Measurements from ENCODE around the gene IMMP1L.
"Not testable (repeated sequence)": the region's sequence is repeated elsewhere in the genome, so short reads cannot be mapped to it uniquely, and the experiment has no call there.

The IMMP1L gene

GRCh38 chr11:31509429-31510345 lies at the start of gene IMMP1L, which contains the start of gene ELP4:
Gene IMMP1L (minus strand): TSS chr11:31509622. CDS start chr11:31463276, 46,346 bp downstream.
Gene ELP4 (plus strand): TSS chr11:31509767. CDS start chr11:31509785, 18 bp downstream.
- peak; percentile 96 for DNase-seq (ENCODE audit: low read depth)

GRCh38 chr11:31558001-31558400 lies 48.6 kb upstream of the IMMP1L start:
- no peak for DNase-seq (ENCODE audit: low read depth)

DNA sequence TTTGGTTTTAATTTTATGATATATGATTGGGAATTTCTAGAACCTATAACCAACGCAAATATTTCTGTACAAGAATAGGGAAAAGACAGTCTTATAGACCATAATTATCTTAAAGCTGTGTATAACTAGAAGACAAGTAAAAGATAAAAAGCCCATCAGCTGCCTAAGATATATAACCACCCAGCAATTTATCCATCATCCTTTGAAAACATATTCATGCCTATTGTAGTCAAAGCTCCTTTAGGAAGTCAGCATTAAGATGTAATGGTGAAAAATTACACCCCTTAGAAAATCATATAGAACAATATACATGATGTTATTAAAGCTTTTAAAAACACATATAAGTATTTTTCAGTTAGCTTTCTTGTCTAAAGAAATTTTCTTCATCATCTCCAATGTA lies 46.5 kb upstream of the IMMP1L start:
- no peak for DNase-seq (ENCODE audit: low read depth)

GRCh38 chr11:31542862-31543261 lies 33.4 kb upstream of the IMMP1L start:
- no peak for DNase-seq (ENCODE audit: low read depth)

DNA sequence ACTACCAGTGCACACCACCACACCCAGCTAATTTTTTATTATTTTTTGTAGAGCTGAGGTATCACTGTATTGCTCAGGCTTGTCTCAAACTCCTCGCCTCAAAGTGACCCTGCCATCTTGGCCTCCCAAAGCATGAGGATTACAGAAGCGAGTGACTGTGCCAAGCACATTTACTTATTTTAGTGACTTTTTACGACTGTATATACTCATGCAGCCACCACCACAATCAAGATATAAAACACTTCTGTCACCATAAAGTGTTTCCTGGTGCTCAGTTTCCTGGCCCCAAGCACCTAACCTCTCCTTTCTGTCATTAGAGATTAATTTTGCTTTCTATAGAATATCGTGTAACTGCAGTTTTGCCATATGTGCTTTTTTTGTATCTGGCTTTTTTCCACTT lies 26.1 kb upstream of the IMMP1L start:
- DNase-seq (ENCODE audit: low read depth) = no peak

GRCh38 chr11:31531293-31531692 lies 21.9 kb upstream of the IMMP1L start:
- no peak for DNase-seq (ENCODE audit: low read depth)

- no peak for DNase-seq (ENCODE audit: low read depth)
These were observed 20.3 kb upstream of the IMMP1L start for GRCh38 chr11:31529701-31530100.

DNA sequence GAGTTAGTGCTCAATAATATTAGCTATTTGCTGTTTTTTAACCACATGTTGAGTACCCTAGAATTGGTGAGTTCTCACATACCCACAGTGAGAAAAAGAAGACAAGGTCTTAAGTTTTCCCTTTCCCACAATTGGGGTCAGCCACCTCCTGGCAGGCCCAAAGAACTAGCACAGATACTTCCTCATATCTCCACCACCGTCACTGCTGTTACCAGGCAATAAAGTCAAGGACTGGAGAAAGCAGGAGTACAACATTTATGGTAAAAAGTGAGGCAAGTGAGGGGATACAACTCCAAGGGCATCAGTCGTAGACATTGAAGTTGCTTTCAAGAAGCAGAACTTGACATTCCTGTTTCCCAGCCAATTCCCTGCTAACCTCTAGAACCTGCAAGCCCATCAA lies 19.8 kb upstream of the IMMP1L start:
- DNase-seq (ENCODE audit: low read depth) = no peak

DNA sequence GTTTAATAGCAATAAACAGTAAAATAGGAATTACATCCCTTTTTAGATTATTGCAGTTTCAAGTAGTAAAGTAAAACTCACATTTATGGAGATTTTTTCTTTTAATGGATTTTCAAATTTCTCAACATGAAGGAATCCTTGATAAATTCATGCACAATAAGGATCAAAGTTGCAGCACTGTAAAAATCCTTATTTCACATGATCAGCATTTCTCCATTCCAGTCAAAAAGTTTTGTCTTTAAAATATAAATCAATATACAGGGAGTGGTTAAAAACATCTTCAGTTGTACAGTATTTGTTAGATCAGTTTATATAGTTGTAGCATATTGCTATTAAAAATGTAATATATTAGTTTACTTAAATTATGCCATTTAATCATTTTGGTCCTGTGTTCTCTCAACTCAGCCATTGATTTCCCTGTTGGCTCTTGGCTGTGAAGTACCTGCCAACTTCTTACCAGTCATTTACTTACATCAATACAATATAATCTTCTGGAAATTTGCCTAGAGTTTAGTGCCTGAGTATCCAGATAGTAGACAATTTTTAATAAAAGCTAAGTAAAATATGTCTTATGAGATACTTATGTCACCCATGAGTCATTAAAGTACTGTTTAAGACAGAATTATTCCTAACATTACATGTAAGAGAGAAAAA lies 12.2 kb upstream of the IMMP1L start:
- no peak for DNase-seq (ENCODE audit: low read depth)

DNA sequence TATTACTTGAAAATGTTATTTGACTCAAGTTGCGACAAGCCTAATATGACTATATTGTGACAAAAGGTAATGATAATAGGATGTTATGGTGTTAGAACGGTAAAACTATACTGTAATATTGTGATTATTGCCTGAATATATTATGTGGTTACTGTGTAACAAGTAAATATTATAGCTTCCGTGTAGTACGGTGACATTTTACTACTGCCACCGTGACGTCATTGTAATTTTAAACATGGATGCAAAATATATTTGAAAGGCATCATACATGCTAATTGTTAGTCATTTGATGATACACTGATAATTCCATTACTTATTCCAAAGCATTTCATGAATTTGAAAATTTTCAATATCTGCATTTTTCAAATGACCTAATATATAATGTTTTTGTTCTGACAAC lies 2.7 kb upstream of the IMMP1L start:
- DNase-seq (ENCODE audit: low read depth) = no peak

GRCh38 chr11:31509051-31509428 lies 382 bp downstream of the IMMP1L start:
- DNase-seq (ENCODE audit: low read depth) = no peak

DNA sequence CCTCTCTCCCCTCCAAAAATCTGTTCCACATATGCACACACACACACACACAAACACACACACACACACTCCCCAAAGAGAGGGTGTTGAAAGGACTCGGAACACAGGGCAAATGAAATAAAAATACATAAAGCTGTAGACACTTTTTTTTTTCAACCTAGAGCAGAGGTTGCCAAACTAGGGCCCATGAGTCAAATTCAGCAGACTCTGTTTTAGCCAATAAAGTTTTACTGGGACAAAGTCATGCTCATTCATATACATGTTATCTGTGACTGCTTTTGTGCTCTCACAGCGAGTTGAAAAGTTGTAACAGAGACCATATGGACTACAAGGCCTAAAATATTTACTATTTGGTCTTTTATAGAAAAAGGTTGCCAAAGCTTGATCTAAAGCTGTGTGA lies 8.9 kb downstream of the IMMP1L start:
- peak; percentile 1 for DNase-seq (ENCODE audit: low read depth)

GRCh38 chr11:31499576-31500178 lies 9.7 kb downstream of the IMMP1L start:
- peak; percentile 39 for DNase-seq (ENCODE audit: low read depth)

DNA sequence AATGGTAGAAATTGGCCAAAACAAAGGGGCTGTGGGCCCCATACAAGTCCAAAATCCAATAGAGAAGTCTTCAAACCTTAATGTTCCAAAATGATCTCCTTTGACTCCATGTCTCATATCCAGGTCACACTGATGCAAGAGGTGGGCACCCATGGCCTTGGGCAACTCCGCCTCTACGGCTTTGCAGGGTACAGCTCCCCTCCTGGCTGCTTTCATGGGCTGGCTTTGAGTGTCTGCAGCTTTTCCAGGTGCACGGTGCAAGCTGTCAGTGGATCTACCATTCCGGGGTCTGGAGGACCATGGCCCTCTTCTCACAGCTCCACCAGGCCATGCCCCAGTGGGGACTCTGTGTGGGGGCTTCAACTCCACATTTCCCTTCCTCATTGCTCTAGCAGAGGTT lies 15.7 kb downstream of the IMMP1L start:
- DNase-seq (ENCODE audit: low read depth) = not testable (repeated sequence)

- DNase-seq (ENCODE audit: low read depth) = no peak
These were observed 16.2 kb downstream of the IMMP1L start for GRCh38 chr11:31493235-31493634.

- peak; percentile 41 for DNase-seq (ENCODE audit: low read depth)
These were observed 17.0 kb downstream of the IMMP1L start for GRCh38 chr11:31492320-31492913.

- peak; percentile 65 for DNase-seq (ENCODE audit: low read depth)
These were observed 21.6 kb downstream of the IMMP1L start for GRCh38 chr11:31487848-31488247.

DNA sequence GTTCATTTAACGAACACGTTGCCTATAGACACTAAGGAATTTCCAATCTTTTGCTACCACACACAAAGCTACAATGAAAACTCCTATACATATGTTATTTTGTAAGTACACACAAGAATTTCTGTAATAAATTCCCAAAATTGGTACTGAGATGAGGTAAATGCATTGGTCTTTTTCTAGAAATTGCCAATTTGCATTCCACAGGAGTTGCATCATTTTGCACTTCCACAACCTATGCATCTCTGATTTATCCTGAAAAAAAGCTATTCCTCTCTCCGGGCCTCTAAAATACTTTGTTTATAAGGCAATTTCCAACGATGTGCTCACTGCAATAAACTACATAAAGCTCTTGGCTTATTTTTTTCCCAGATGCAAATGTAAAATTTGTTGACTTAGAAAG lies 24.9 kb downstream of the IMMP1L start:
- peak; percentile 9 for DNase-seq (ENCODE audit: low read depth)

- no peak for DNase-seq (ENCODE audit: low read depth)
These were observed 28.5 kb downstream of the IMMP1L start for GRCh38 chr11:31480930-31481329.

DNA sequence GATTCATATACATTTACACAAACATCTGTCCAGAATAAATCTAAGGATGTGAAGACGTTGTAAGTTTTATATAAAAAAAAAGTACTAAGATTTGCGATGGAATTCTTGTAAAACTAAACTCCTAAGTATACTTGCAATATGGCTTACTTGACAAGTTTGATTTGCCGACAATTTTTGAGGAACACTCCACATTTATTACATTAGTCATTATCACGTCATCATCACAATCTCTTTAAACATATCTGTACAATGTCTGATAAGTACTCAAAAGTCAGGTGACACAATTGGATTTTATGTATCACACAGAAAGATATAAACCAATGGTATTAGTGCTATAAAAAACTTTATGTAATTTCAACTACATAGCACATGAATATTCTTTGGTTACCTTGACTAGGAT lies 30.4 kb downstream of the IMMP1L start:
- DNase-seq (ENCODE audit: low read depth) = no peak

DNA sequence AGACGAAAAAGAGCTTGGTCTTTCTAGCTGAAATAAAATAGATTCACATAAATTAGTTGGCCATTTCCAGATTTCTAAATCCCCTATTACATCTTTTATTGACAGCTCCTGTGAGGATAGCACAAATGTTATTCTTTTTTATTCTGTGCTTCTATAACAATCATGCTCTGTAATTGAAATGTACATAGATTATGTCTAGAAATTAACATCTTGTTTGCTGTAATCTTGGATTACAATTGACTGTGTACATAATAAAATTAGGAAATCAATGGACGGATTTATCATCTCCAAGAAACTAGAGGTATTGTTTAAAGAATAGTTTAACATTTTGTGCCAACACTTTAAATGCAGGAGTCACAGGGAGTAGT lies 31.2 kb downstream of the IMMP1L start:
- DNase-seq (ENCODE audit: low read depth) = no peak

DNA sequence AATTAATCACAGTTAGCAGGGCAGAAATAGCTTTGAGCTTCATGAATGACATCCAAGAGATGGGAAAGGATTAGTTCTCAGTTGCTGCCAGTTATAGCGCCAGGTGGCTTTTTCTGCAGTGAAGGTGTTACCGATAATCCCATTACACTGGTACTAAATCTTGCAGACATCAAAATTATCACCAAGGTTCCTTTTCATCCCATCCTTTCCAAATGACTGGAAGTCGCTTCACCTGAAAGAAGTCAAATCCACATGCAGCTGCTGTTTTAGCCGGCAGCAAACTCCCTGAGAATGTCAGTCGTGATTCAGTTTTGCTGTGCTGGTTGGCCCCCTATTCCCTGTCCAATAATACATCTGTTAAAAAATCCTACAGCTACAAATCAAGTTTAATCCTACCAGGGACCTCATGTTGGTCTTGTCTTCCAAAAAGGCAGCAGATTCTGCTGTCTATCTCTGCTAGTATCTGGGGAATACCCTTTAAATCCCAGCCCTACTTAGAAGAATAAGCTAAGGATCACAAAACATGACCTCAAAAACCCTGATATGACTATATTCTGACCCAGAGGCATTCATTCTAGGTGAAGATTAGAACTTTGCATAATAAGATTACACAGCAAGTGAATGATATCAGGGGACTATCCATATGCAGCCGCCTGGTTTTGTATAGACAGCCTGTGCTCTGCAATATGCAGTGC lies 31.7 kb downstream of the IMMP1L start:
- DNase-seq (ENCODE audit: low read depth) = no peak
